WTC11 (cell line): Measurements from ENCODE around the gene TSSK1B.

Source experiments
- CREM ChIP-seq: sonication (generic); formaldehyde crosslinking; IDR thresholded peaks from 2 replicates; pipeline ENCODE4 v1.8.1; 2022; ENCODE audit warnings: mild to moderate bottlenecking, missing genetic modification reagents, moderate library complexity
- JUN ChIP-seq: sonication (generic); formaldehyde crosslinking; IDR thresholded peaks from 2 replicates; pipeline ENCODE4 v1.8.0; 2023; ENCODE audit warnings: mild to moderate bottlenecking, missing genetic modification reagents
- NR1H2 ChIP-seq: sonication (generic); formaldehyde crosslinking; IDR thresholded peaks from 2 replicates; pipeline ENCODE4 v1.9.0; 2021; ENCODE audit warnings: mild to moderate bottlenecking, moderate library complexity, missing genetic modification reagents
- NR2C2 ChIP-seq: sonication (generic); formaldehyde crosslinking; IDR thresholded peaks from 2 replicates; pipeline ENCODE4 v1.8.0; 2022; ENCODE audit warnings: mild to moderate bottlenecking, missing genetic modification reagents
- RORB ChIP-seq: fragments of 250-450 bp; sonication (Bioruptor Pico); IDR thresholded peaks from 2 replicates; pipeline ENCODE4 v1.9.0; 2021; ENCODE audit warnings: mild to moderate bottlenecking
- SP1 ChIP-seq: sonication (generic); formaldehyde crosslinking; conservative IDR thresholded peaks from 2 replicates; pipeline ENCODE4 v1.8.1; 2022; ENCODE audit warnings: missing genetic modification reagents
- USF1 ChIP-seq: sonication (generic); formaldehyde crosslinking; IDR thresholded peaks from 2 replicates; pipeline ENCODE4 v1.8.0; 2022; ENCODE audit warnings: mild to moderate bottlenecking, missing genetic modification reagents
- ZNF423 ChIP-seq: fragments of 250-450 bp; sonication (Bioruptor Pico); IDR thresholded peaks from 2 replicates; pipeline ENCODE4 v2.1.2; 2022; ENCODE audit warnings: mild to moderate bottlenecking, moderate library complexity
- ZSCAN18 ChIP-seq: fragments of 250-450 bp; sonication (Bioruptor Pico); IDR thresholded peaks from 2 replicates; pipeline ENCODE4 v2.1.2; 2022; ENCODE audit warnings: mild to moderate bottlenecking, moderate library complexity

- TF ChIP-seq ZSCAN18 (CRISPR knock-in tag) (no peak), USF1 (no peak), RORB (CRISPR knock-in tag) (no peak), SP1 (CRISPR knock-in tag) (no peak), NR1H2 (CRISPR knock-in tag) (no peak), CREM (CRISPR knock-in tag) (no peak), JUN (CRISPR knock-in tag) (no peak), ZNF423 (CRISPR knock-in tag) (no peak), NR2C2 (CRISPR knock-in tag) (no peak)
Measured at GRCh38 chr5:113390224-113390623, 44.6 kb downstream of the TSSK1B start.
